ENCODE data around the gene PLTP. TPM values are rescaled to one million over a fixed set of nuclear protein-coding genes. Genes with fewer than 3 reads are reported as not detected.

Gene PLTP
- total RNA-seq, 4 donors from 2014 or later: 215 to 1,101 (median 301) TPM

GRCh38 chr20:45848969-45849582, 62.9 kb downstream of the PLTP start:
- DNase-seq (ENCODE audit: low spot score) (no peak), ATAC-seq (ENCODE audit: low FRiP score) (no peak)
- no peak for TF ChIP-seq CTCF (IDR thresholded peaks at IDR 0.05)

Other genes starting within 250 kb of the PLTP start
- gene WFDC11, start 241.9 kb downstream of the PLTP start, total RNA-seq: not detected
- gene WFDC13, start 210.1 kb downstream of the PLTP start, total RNA-seq: not detected
- gene WFDC10B, start 207.1 kb downstream of the PLTP start, total RNA-seq: under 1 TPM in 1 of 4 donors, not detected in 3; 0.93 TPM
- not detected for gene SPINT4, start 189.8 kb downstream of the PLTP start, total RNA-seq
- gene WFDC3, start 120.3 kb downstream of the PLTP start, total RNA-seq: 1 to 10 TPM in 1 of 4 donors, not detected in 3; 1.6 TPM
- 10 to 100 TPM; 12.7 to 38.6 (median 18.1) TPM for gene DNTTIP1, start 120.2 kb downstream of the PLTP start, total RNA-seq
- gene UBE2C, start 99.5 kb downstream of the PLTP start, total RNA-seq: 10 to 100 TPM in 1 of 4 donors, 1 to 10 TPM in 1, not detected in 2; 1.4 to 10.1 TPM
- gene TNNC2, start 84.8 kb downstream of the PLTP start, total RNA-seq: 1 to 10 TPM in 3 of 4 donors, not detected in 1; 1.2 to 2.2 (median 1.5) TPM
- 100 to 1,000 TPM in 1 of 4 donors, 10 to 100 TPM in 3; 42.6 to 147 (median 66.8) TPM for gene SNX21, start 78.4 kb downstream of the PLTP start, total RNA-seq
- gene ACOT8, start 54.8 kb downstream of the PLTP start, total RNA-seq: 10 to 100 TPM; 16.1 to 35.0 (median 30.8) TPM
- 1 to 10 TPM; 2.3 to 5.0 (median 3.1) TPM for gene ZSWIM3, start 54.5 kb downstream of the PLTP start, total RNA-seq
- gene ZSWIM1, start 30.9 kb downstream of the PLTP start, total RNA-seq: 1 to 10 TPM; 5.5 to 9.9 (median 7.0) TPM
- 10 to 100 TPM in 1 of 4 donors, 1 to 10 TPM in 3; 1.8 to 27.0 (median 3.6) TPM for gene SPATA25, start 24.5 kb downstream of the PLTP start, total RNA-seq
- gene NEURL2, start 20.9 kb downstream of the PLTP start, total RNA-seq: 10 to 100 TPM in 3 of 4 donors, 1 to 10 TPM in 1; 8.5 to 32.0 (median 11.6) TPM
- 100 to 1,000 TPM in 1 of 4 donors, 10 to 100 TPM in 3; 79.2 to 148 (median 85.9) TPM for gene CTSA, start 20.8 kb downstream of the PLTP start, total RNA-seq
- 10 to 100 TPM; 18.8 to 36.9 (median 25.8) TPM for gene PCIF1, start 22.5 kb upstream of the PLTP start, total RNA-seq
- 10 to 100 TPM; 14.5 to 29.1 (median 19.7) TPM for gene ZNF335, start 60.0 kb upstream of the PLTP start, total RNA-seq
- 10 to 100 TPM in 2 of 4 donors, 1 to 10 TPM in 1, under 1 TPM in 1; 0.84 to 90.4 (median 13.7) TPM for gene MMP9, start 96.8 kb upstream of the PLTP start, total RNA-seq
- under 1 TPM in 1 of 4 donors, not detected in 3; 0.19 TPM for gene SLC12A5, start 117.1 kb upstream of the PLTP start, total RNA-seq
- 10 to 100 TPM; 19.3 to 41.1 (median 23.2) TPM for gene NCOA5, start 177.8 kb upstream of the PLTP start, total RNA-seq
- gene CD40, start 206.2 kb upstream of the PLTP start, total RNA-seq: 10 to 100 TPM; 15.0 to 33.4 (median 23.2) TPM